Fibroblast of gingiva (primary cell): Measurements from ENCODE around the gene HTR1B.

Source experiments
- DNase-seq: peaks from one replicate; pipeline ENCODE4 v3.0.0-alpha.2; 2011; ENCODE audit warnings: low read depth

HTR1B gene

GRCh38 chr6:77463308-77463860 is at the start of gene HTR1B:
Gene HTR1B (minus strand): TSS chr6:77463491. CDS start chr6:77463403, 88 bp downstream.
- DNase-seq = no peak

DNA sequence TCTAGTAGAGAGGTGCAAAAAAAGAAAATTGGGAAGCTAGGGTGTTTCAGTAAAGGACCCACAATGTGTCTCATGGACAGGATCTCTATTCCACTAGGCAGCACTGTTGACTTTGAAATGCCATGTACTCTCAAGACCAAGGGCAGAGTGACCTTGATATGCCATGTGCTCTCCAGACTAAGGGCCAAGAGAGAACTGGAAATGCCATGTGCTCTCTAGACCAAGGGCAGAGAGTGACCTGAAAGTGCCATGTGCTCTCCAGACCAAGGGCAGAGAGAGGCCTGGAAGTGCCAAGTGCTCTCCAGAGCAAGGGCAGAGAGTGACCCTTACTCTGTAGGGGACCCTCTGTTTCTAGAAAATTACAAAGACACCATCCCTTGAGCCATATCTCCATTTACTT is 49.3 kb upstream of the HTR1B start:
- DNase-seq = no peak

DNA sequence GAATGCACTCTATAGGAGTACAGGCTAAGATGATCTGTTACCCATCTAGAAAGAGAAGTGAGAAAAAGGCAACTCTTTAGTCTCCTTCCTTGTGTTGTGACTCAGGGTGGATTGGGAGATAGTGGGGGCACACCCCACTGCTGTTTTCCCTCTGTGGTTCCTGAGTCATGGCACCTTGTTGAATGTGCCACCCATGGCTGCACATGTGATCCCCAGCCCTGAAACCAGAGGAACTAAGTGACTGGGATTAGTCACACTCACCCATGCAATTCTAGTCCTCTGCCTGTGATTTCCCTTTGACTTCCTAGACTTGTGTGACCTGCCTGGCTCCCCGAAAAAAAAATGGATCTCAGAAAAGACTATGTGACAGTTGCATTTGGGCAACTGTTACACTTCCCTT is 48.6 kb upstream of the HTR1B start:
- no peak for DNase-seq

GRCh38 chr6:77502981-77503380 is 39.7 kb upstream of the HTR1B start:
- DNase-seq = no peak

DNA sequence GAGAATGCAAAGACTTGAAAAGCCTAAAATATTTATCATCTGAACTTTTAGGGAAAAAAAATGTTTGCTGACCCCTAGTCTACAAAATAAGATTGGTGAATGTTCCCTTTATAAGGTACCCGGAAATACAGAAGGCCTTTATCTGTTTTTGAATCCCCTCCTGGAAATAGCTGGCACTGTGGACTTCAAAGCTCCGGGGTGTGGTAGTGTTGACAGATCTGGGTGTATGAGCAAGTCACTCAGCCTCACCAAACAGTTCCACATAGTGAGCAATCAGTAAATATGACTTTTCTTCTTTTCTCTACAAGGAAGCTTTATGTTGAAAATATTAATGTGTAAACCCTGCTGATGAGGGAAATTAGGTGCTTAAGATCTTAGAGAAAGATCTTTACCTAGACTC is 29.2 kb upstream of the HTR1B start:
- no peak for DNase-seq

- no peak for DNase-seq
Measured at GRCh38 chr6:77487808-77488425, 24.6 kb upstream of the HTR1B start.

DNA sequence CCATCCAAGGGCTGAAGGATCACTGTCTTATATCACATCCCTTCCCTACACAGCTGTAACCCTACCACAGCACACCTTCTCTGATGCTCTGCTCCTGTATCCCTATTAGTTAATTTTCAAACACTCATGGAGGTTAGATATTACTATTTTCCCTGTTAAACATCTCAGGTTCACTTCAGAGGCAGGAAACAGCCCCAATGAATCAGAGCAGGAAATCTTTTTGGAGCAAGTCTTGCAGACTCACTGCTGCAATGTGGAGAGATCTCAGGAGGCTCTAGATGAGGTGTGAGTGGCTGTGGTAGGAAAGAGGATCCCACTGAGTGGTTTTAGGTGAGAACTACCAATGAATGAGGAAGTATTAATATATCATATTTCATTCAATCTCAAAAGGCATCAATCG is 19.7 kb upstream of the HTR1B start:
- no peak for DNase-seq

GRCh38 chr6:77474973-77475372 is 11.7 kb upstream of the HTR1B start:
- DNase-seq = no peak

- no peak for DNase-seq
Measured at GRCh38 chr6:77474286-77474956, 11.1 kb upstream of the HTR1B start.

GRCh38 chr6:77470983-77471382 is 7.7 kb upstream of the HTR1B start:
- DNase-seq = no peak

GRCh38 chr6:77468939-77469338 is 5.6 kb upstream of the HTR1B start:
- no peak for DNase-seq

DNA sequence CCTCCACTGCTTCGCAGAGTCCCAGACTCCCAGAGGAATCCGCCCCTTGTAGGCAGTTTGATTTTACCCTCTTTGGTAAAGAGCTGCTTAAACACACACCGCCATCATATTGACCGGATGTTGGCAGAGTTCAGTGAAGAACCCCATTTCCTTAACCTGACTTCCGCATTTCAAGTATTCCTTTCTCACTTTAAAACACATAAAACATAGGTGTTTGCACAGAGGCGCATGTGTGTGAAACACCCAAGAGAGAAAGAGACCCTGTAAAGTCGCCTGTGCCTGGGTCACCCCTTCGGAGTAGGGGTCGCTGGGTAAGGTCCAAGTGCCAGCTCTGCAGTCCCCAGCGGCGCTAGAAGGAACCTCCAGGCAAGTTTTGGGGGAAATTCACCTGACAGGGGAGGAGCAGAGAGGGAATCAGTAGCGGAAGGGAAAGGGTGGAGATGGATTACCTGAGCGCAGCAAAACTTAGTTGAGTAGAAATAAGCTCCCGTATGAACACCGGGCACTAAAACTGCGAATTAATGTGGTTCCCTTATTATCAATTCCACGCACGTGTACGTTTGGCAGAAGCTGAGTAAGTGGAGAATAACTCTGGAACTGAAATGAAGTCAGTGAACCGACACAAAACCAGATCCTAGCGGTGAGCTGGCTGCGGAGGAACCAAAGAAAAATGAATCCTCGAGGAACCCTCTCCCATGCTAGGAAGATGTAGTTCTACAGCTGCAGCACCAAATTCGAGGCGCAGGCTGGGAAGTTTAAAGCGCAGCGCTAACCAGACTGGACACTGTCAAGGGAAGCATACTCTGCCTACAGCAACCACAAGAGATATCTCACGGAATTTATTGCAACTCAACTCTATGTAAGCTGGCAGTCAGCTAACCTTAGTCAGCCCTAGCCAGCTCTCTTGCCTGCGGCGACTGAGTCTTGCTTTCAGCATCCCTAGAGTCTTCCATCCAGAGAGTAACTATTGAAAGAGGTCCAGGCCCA is 3.5 kb upstream of the HTR1B start:
- DNase-seq = no peak

DNA sequence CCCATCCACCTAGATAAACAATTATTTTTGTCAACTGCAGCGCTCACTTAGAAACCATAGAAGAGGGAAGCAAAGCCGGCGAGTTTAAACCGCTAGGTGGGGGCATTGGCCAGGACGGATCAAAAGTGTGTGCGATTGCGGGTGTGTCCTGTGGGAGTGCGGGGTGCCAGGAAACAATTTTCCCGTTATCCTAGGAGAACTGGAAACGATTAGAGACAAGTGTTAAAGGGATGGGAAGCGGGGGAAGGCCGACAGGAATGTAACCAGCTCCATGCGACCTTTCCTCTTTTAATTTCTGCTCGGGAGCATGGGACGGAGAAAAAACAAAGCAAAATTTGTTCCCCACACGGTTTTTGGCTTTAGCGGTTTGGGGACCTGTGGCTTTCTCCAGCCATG is 2.8 kb upstream of the HTR1B start:
- peak; percentile 52 for DNase-seq

DNA sequence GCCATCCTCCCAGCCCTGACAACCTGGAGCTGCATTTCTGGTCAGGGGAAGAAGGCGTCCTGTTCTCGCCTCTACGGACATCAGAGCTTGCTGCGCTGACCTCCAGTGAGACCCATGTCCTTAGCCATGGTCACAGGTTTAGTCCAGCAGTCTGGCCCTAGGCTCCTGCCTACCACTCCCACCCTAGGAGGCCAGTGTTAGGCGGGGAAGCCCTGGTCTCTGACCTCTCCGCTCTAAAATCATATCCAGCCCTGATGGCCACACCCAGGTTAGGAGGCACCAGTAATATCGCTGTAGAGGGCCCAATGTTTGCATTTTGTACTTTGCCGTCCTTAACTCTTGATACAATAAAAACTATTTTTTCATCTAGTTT is 1.2 kb upstream of the HTR1B start:
- DNase-seq = no peak

DNA sequence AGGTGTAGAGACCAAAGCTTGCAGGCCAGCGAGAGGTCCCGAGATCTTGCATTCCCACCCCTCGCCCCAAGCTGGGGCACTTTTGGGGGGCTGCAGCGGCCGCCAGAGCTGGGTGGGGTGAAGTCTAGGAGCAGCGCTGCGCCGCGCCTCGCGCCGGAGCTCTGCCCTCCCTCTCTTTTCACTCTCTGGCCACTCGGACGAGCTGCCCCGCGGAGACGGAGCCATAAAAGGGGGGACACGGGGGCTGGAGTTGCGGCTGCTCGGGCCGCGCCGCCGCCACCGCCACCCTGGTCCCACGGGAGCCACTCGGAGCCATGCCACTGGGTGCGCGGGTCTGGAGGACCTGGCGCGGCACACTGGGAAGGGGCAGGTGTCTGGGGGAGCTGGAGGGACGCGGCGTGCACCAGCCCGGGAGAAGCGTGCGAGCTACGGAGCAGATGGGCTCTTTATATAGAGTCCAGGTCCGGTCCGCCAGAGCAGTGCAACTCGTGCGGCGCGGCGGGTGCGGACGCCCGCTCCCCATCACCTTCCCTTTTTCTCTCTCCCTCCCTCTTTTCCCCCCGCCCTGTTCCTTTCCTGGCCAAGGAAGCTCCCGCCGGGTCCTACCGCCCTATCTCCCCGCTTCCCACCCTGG is 687 bp upstream of the HTR1B start:
- no peak for DNase-seq

GRCh38 chr6:77462359-77463307 is 658 bp downstream of the HTR1B start:
- DNase-seq = no peak

DNA sequence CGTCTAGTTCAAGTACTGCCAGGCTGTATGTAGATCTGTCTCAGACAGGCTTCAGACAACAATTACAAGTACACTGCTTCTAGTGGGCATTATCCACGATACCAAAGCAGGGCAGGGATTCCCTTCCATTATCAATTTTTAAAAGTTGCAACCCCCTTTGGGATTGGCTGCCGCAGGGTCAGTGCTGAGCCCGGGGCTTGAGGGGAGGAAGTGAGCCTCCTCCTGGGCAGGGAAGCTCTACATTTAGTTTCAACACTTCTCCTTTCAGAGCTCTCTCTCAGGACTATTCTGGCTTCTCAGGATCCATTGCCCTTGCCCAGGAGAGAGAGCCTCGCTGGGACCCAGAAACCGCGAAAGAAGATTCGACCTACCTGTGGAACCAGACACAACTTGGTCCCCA is 1.5 kb downstream of the HTR1B start:
- DNase-seq = no peak

DNA sequence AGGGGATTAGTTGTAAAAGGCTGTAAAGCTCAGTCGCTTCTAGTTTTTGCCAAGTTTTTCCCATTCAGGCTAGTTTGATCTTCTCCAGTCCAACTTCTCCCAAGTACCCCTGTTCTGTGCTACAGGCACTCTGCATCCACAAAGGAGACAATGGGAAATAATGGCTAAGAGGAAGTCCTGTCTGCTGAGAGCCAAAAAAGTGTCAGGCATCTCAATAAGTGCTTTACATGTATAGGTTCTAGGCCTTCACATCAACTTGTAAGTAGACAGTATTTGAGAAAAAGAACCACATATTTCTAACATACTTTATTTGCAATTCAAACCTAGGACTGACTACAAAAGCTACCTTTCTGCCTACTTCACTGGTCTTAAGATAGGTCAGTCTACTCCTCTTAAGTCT is 4.9 kb downstream of the HTR1B start:
- no peak for DNase-seq

- peak; percentile 67 for DNase-seq
Measured at GRCh38 chr6:77457720-77458349, 5.5 kb downstream of the HTR1B start.

DNA sequence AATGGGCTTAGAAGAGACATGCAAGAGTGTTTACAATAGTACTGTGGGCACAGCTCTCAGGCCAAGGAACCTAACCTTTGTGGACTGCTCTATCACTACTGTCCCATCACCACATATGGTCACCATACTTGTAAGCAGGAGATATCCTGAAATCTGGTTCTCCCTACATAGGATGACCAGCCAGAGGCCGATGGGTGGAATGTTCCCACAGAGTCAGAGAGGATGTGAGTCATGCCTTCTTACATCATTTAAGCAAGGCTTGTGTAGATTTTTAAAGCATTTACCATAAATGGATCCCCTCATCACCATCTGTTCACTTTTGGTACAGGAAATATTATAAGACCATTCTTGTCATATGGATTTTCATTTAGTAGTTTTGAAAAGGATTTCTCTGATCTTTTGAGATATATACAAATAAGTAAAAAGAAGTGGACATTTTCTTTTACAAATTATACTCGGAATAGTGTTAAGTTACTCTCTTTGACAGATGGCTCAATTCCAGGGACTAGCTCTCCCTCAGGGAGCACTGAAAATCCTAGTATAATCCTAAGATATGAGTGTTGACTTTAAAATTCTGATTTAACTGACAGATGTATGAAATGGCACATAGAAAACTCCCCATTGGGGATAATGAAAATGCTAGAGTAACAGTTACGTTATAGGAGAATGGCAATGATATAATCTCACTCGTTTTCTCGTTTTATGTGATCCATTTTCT is 6.6 kb downstream of the HTR1B start:
- DNase-seq = peak; percentile 86
